ENCODE results near the gene PRR29. TPM values are rescaled to one million over a fixed set of nuclear protein-coding genes. Genes with fewer than 3 reads are reported as not detected.

The PRR29 gene
- total and polyA plus RNA-seq, 2 donors: 0.28 to 0.43 TPM

DNA sequence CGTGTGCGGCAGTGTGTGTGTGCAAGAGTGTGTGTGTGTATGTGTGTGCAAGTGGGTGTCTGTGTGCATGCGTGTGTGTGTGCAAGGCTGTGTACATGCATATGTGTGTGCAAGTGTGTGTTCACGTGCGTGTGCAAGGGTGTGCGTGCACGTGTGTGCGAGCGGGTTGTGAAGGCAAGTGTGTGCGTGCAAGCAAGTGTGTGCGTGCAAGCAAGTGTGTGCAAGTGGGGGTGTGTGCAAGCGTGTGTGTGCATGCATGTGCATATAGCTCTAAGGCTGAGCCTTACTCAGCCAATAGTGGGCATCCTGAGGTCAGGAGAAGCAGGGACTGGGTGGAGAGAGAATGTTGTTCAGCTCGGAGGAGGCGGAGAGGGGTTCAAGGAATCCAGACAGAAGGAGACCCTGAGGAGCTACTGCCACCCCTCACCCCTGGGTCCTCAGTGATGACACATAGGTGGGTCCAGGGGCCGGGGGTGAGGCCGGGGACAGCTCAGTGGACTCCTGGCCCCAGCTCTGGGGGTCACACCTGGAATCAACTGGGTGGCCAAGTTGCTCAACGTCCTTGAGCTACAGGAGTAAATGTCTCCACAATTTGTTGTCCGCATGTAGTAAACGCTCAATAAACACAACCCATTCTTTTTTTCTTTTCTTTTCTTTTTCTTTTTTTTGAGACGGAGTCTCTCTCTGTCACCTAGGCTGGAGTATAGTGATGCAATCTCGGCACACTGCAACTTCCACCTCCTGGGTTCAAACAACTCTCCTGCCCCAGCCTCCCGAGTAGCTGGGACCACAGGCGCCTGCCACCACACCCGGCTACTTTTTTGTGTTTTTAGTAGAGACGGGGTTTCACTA is 1.8 kb downstream of the PRR29 start:
- no peak overlapping the region for H3K4me3 ChIP-seq (ENCODE audit: low read length in 2 of 2)
- DNase-seq (ENCODE audit: low read depth in 6 of 9, low spot score in 9 of 9): no peak
- 95% methylated on average over 25 of the region's 25 CpGs for WGBS

DNA sequence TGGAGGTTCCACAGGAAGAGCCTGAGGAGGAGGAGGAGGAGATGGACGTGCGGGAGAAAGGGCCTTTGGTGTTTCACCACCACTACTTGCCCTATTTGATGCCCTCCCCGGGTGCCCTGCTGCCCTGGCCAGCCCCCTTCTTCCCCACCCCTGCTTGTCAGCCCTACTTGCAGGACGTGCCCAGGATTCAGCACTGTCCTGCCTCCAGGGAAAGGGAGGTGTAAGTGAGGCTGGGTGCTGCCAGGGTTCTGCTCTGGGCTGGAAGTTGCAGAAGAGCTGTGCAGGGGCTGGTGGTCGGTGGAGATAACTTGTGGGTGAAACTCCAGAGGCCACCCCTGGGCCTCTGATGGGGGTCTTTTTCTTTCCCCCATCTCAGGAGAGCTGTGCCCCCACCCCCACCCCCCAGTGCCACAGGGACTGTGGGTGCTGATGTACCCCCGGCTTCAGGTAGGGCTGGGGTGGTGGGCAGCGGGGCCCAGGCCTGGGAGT is 3.0 kb downstream of the PRR29 start:
- DNase-seq (ENCODE audit: low read depth in 6 of 9, low spot score in 9 of 9): no peak
- 92% methylated on average over 7 of the region's 7 CpGs for WGBS
- H3K27me3 ChIP-seq (ENCODE audit: control insufficient read depth in 2 of 2, insufficient read depth in 1 of 2, low read length in 1 of 2): peaks cover 0 to 28% of the 10 kb centered on the region in 2 donors
- H3K36me3 ChIP-seq (ENCODE audit: control insufficient read depth in 2 of 2, insufficient read depth in 2 of 2, low read length in 1 of 2): peaks cover 32 to 35% of the 10 kb centered on the region in 2 donors
- H3K27ac ChIP-seq (ENCODE audit: low read depth in 1 of 2, low read length in 1 of 2): no peak overlapping the region
- no peak overlapping the region for H3K4me3 ChIP-seq (ENCODE audit: low read length in 2 of 2)
- H3K9me3 ChIP-seq (ENCODE audit: control insufficient read depth in 2 of 2, insufficient read depth in 1 of 2, low read length in 1 of 2): no peaks in the 10 kb centered on the region
- peaks cover 12 to 23% of the 10 kb centered on the region in 2 donors for H3K4me1 ChIP-seq (ENCODE audit: control insufficient read depth in 2 of 2, insufficient read depth in 2 of 2, low read length in 2 of 2)

More for the DNA sequence above, 1.8 kb downstream of the PRR29 start:
- Histone ChIP-seq H3K27me3 (ENCODE audit: control insufficient read depth in 2 of 2, insufficient read depth in 1 of 2, low read length in 1 of 2) (peaks cover 0 to 28% of the 10 kb centered on the region in 2 donors), H3K27ac (ENCODE audit: low read depth in 1 of 2, low read length in 1 of 2) (no peak overlapping the region), H3K9me3 (ENCODE audit: control insufficient read depth in 2 of 2, insufficient read depth in 1 of 2, low read length in 1 of 2) (no peaks in the 10 kb centered on the region), H3K4me1 (ENCODE audit: control insufficient read depth in 2 of 2, insufficient read depth in 2 of 2, low read length in 2 of 2) (peaks cover 12 to 23% of the 10 kb centered on the region in 2 donors), H3K36me3 (ENCODE audit: control insufficient read depth in 2 of 2, insufficient read depth in 2 of 2, low read length in 1 of 2) (peaks cover 23 to 26% of the 10 kb centered on the region in 2 donors)

DNA sequence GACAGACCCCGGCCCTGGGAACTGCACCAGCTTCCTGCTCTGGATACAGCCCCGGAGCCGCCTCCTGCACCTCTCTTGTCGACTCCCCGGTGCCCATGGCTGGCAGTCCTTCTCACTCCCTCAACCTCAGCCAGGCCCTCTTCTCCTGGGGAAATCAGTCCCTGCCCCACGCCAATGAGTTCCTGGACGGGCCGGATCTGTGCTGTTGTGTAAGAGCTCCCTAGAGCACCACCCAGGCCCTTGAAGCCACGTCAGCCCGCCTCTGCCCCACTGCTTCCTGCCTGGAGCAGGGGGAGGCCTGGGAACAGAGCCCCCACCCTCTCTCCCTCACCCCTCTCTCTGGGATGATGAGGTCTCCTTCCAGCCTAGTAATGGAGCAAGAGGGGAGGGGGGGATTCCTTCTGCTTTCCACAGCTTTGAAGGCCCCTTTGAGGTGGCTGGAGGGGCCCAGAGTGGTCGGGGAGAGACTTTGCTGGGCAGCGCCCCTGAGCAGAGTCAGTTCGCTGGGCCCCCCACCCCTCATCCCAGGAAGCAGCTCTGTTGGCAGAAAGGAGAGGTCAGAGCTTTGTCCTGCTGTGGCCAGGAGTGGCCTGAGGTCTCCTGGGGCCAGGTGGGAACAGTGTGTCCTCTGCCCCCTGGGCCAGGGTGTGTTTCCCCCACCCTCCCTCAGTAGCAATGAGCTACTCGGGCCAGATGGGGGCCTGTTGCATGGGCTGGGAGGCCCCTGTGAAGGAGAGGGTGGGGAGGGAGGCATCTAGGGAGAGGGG is 3.8 kb downstream of the PRR29 start:
- WGBS: 95% methylated on average over 14 of the region's 14 CpGs
- no peak for DNase-seq (ENCODE audit: low read depth in 6 of 9, low spot score in 9 of 9)
- no peak overlapping the region for H3K27ac ChIP-seq (ENCODE audit: low read depth in 1 of 2, low read length in 1 of 2)
- H3K36me3 ChIP-seq (ENCODE audit: control insufficient read depth in 2 of 2, insufficient read depth in 2 of 2, low read length in 1 of 2): peaks cover 32 to 39% of the 10 kb centered on the region in 2 donors
- no peak overlapping the region for H3K4me3 ChIP-seq (ENCODE audit: low read length in 2 of 2)
- no peaks in the 10 kb centered on the region for H3K9me3 ChIP-seq (ENCODE audit: control insufficient read depth in 2 of 2, insufficient read depth in 1 of 2, low read length in 1 of 2)
- peaks cover 0 to 26% of the 10 kb centered on the region in 2 donors for H3K27me3 ChIP-seq (ENCODE audit: control insufficient read depth in 2 of 2, insufficient read depth in 1 of 2, low read length in 1 of 2)
- H3K4me1 ChIP-seq (ENCODE audit: control insufficient read depth in 2 of 2, insufficient read depth in 2 of 2, low read length in 2 of 2): peaks cover 12 to 23% of the 10 kb centered on the region in 2 donors

DNA sequence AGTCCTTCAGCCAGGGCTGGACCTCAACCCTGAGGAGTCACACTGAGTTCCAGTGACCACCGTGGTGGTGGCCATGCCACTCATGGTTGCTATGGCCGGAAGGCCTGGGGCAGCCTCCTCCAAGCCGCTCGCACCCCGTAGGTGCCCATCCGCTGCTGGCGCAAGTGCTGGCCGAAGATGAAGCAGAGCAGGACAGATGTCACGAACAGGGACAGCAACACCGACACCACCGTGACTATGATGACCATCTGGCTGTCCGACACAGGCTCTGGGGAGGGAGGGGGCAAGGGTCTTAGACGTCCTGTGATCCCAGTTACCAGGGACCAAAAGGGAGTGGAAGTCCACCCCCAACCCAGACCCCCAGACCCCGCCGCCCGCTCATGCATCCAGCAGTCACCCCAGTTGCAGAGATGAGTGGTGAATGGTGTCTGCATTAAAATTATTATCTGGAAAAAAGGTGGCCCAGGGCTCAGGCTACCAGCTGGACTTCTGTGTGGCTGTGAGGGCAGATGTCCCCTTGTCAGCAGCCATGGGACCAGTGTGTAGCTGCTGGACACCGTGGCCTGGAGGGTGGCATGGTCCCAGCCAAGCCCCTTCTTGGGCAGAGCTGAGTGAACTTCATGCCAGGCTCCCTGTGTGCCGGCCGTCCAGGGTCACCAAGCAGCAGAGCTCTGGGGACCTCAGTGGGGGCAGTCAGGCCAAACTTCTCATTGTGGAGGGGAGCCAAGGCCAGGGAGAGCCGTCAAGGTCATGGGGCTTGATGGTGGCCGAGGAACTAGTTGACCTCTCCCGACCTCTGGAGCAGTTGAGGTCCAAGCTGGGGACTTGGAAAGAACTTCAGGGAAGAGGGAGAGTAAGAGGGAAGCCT is 4.7 kb downstream of the PRR29 start:
- Histone ChIP-seq H3K4me3 (ENCODE audit: low read length in 2 of 2) (no peak overlapping the region), H3K27ac (ENCODE audit: low read depth in 1 of 2, low read length in 1 of 2) (no peak overlapping the region), H3K27me3 (ENCODE audit: control insufficient read depth in 2 of 2, insufficient read depth in 1 of 2, low read length in 1 of 2) (peaks cover 0 to 17% of the 10 kb centered on the region in 2 donors), H3K4me1 (ENCODE audit: control insufficient read depth in 2 of 2, insufficient read depth in 2 of 2, low read length in 2 of 2) (peaks cover 10 to 20% of the 10 kb centered on the region in 2 donors), H3K9me3 (ENCODE audit: control insufficient read depth in 2 of 2, insufficient read depth in 1 of 2, low read length in 1 of 2) (no peaks in the 10 kb centered on the region), H3K36me3 (ENCODE audit: control insufficient read depth in 2 of 2, insufficient read depth in 2 of 2, low read length in 1 of 2) (peaks cover 37 to 39% of the 10 kb centered on the region in 2 donors)
- 98% methylated on average over 22 of the region's 22 CpGs for WGBS
- DNase-seq (ENCODE audit: low read depth in 6 of 9, low spot score in 9 of 9): no peak

DNA sequence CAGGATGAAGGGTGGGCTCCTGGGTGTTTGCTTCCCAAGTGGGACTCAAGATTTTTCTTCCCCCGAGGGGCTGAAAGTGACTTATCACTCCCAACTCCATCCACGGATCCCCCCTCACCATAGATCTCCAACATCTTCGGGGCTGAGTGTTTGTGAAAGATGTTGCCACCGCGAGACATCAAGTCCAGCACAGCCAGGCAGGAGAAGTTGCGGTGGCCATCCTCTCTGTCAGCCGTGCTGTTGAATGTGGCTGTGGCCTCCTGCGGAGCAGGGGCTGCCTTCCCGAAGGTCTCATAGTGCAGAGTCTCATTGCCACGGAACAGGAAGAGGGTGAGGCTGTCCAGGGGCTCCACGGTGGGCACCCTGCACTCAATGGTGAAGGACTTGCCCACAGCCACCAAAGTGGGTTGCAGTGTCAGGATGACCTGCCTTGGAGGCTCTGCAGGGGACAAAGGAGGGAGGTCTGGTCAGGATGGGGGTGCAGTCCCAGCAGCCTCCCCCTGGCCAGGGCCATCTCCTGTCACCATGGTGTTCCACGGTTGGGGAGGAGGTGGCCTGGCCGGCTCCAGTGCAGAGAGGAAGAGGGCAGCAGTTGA is 5.5 kb downstream of the PRR29 start:
- Histone ChIP-seq H3K36me3 (ENCODE audit: control insufficient read depth in 2 of 2, insufficient read depth in 2 of 2, low read length in 1 of 2) (peaks cover 37 to 39% of the 10 kb centered on the region in 2 donors), H3K4me3 (ENCODE audit: low read length in 2 of 2) (no peak overlapping the region)
- DNase-seq (ENCODE audit: low read depth in 6 of 9, low spot score in 9 of 9): no peak

DNA sequence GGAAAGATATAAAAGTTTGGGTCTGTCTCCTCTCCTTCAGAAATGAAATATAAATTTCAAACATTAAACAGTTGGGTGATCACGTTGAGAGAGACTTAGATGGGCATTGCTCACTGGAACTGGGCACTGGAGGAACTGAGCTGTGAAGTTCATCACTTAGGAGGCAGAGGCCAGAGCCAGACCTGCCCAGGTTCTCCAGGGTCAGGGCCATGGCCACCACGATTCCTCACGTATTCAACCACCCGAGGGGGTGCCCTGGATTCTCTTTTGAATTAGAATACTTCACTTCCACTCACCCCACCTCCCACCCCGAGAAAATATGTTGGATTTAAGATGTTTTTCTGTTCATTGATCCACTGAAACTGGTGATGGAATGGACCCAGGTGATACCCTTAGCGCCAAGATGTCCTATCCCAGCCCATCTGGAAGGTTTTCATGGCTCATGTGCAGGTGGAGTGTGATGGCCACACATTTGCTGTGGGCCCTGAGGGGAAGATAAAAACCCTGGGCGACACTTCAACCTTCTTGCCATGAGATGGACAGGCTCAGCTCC is 6.1 kb downstream of the PRR29 start:
- no peak overlapping the region for H3K27ac ChIP-seq (ENCODE audit: low read depth in 1 of 2, low read length in 1 of 2)
- WGBS: 97% methylated on average over 7 of the region's 7 CpGs
- peaks cover 0 to 7% of the 10 kb centered on the region in 2 donors for H3K4me1 ChIP-seq (ENCODE audit: control insufficient read depth in 2 of 2, insufficient read depth in 2 of 2, low read length in 2 of 2)
- no peak for DNase-seq (ENCODE audit: low read depth in 6 of 9, low spot score in 9 of 9)
- H3K27me3 ChIP-seq (ENCODE audit: control insufficient read depth in 2 of 2, insufficient read depth in 1 of 2, low read length in 1 of 2): peaks cover 0 to 4% of the 10 kb centered on the region in 2 donors
- H3K36me3 ChIP-seq (ENCODE audit: control insufficient read depth in 2 of 2, insufficient read depth in 2 of 2, low read length in 1 of 2): peaks cover 39 to 43% of the 10 kb centered on the region in 2 donors
- no peaks in the 10 kb centered on the region for H3K9me3 ChIP-seq (ENCODE audit: control insufficient read depth in 2 of 2, insufficient read depth in 1 of 2, low read length in 1 of 2)
- H3K4me3 ChIP-seq (ENCODE audit: low read length in 2 of 2): no peak overlapping the region

More for the DNA sequence above, 5.5 kb downstream of the PRR29 start:
- no peaks in the 10 kb centered on the region for H3K9me3 ChIP-seq (ENCODE audit: control insufficient read depth in 2 of 2, insufficient read depth in 1 of 2, low read length in 1 of 2)
- H3K4me1 ChIP-seq (ENCODE audit: control insufficient read depth in 2 of 2, insufficient read depth in 2 of 2, low read length in 2 of 2): peaks cover 6 to 14% of the 10 kb centered on the region in 2 donors
- H3K27me3 ChIP-seq (ENCODE audit: control insufficient read depth in 2 of 2, insufficient read depth in 1 of 2, low read length in 1 of 2): peaks cover 0 to 10% of the 10 kb centered on the region in 2 donors
- H3K27ac ChIP-seq (ENCODE audit: low read depth in 1 of 2, low read length in 1 of 2): no peak overlapping the region
- 95% methylated on average over 13 of the region's 13 CpGs for whole genome bisulfite sequencing

DNA sequence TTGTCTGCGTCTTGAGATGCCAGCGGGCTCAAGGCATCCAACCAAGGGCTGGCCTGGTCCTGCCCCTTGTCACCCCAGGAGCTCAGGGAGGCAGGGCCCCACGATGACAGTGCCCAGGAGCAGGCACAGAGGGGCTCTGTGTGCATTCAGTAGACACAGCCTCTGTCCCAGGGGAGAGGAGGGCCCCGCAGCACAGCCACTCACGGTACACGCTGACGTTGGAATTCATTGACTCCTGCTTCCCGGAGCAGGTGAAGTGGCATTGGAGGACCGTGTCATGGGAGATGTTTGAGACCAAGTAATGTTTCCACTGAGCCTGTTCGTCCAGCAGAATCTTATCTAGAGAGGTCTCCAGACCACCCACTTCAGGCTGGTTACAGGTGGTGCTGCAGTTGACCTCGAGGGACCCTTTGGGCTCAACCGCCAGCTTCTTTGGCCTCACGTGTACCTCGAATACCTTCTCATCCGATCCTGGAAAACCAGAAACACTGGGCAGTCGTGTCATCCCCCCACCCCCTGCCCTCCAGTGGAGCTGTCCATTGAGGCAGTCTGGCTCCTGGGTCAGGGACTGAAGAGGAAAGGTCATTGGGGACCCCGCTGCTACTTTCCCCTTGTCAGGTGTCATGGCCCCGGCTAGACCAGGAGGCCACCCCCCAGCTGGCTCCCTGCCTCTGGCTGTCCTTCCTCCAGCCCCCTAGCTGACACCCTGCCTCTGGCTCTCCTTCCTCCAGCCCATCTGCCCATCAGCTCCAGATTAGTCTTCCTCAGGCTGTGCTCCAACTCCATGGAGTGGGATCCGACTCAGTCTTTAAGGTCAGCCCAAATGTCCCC is 7.0 kb downstream of the PRR29 start:
- no peaks in the 10 kb centered on the region for H3K27me3 ChIP-seq (ENCODE audit: control insufficient read depth in 2 of 2, insufficient read depth in 1 of 2, low read length in 1 of 2)
- H3K27ac ChIP-seq (ENCODE audit: low read depth in 1 of 2, low read length in 1 of 2): no peak overlapping the region
- WGBS: 95% methylated on average over 19 of the region's 19 CpGs
- peaks cover 0 to 5% of the 10 kb centered on the region in 2 donors for H3K4me1 ChIP-seq (ENCODE audit: control insufficient read depth in 2 of 2, insufficient read depth in 2 of 2, low read length in 2 of 2)
- DNase-seq (ENCODE audit: low read depth in 6 of 9, low spot score in 9 of 9): no peak
- no peak overlapping the region for H3K4me3 ChIP-seq (ENCODE audit: low read length in 2 of 2)
- peaks cover 0 to 4% of the 10 kb centered on the region in 2 donors for H3K9me3 ChIP-seq (ENCODE audit: control insufficient read depth in 2 of 2, insufficient read depth in 1 of 2, low read length in 1 of 2)
- peaks cover 43% of the 10 kb centered on the region in 2 donors for H3K36me3 ChIP-seq (ENCODE audit: control insufficient read depth in 2 of 2, insufficient read depth in 2 of 2, low read length in 1 of 2)
